Natural killer cell treated with Interleukin-12 subunit alpha and Interleukin-12 subunit beta and Interleukin-15 and Interleukin-18, amount 100 ng/mL, for 72 hours (primary cell): ENCODE measurements around the gene AR. TPM values are rescaled to one million over a fixed set of nuclear protein-coding genes. Genes with fewer than 3 reads are reported as not detected.
A peak's percentile ranks its signal among the peaks of the same experiment; 100 is the strongest.

Experiments
- ATAC-seq, 2 donors: fragments of 150-1000 bp; cut with Tn5 transposase in 1 of 2; sonication (Bioruptor Pico), chemical (Tn5 transposase) in 1 of 2; 2 replicates each; pipeline ENCODE4 v1.10.0; 2021
- DNase-seq: peaks from one replicate; pipeline ENCODE4 v3.0.0; 2022; ENCODE audit warnings: low spot score
- H3K27ac Mint-ChIP-seq, 2 donors: 1 replicate in 1 of 2; 2 replicates in 1 of 2; pipeline ENCODE4 v1.8.0; 2022; ENCODE audit warnings: mixed read lengths in 2 of 2, mild to moderate bottlenecking in 1 of 2, moderate library complexity in 1 of 2
- H3K27me3 Mint-ChIP-seq, 2 donors: 1 replicate in 1 of 2; 2 replicates in 1 of 2; pipeline ENCODE4 v1.8.0; 2022; ENCODE audit warnings: mixed read lengths in 2 of 2
- H3K36me3 Mint-ChIP-seq: one replicate; pipeline ENCODE4 v1.8.0; 2022; ENCODE audit warnings: mixed read lengths
- H3K4me1 Mint-ChIP-seq, 2 donors: 1 replicate in 1 of 2; 2 replicates in 1 of 2; pipeline ENCODE4 v1.8.0; 2022; ENCODE audit warnings: low read depth in 2 of 2, mixed read lengths in 2 of 2, mild to moderate bottlenecking in 1 of 2
- H3K4me3 Mint-ChIP-seq: one replicate; pipeline ENCODE4 v1.8.0; 2022; ENCODE audit warnings: mixed read lengths
- H3K9me3 Mint-ChIP-seq: 2 replicates; pipeline ENCODE4 v1.8.0; 2022; ENCODE audit warnings: mixed read lengths
- total RNA-seq, 2 donors: library from RNA; stranded (reverse); gene quantifications; one replicate each; pipeline ENCODE4 v1.2.3, GENCODE V29; 2022

AR gene
- total RNA-seq = not detected

DNA sequence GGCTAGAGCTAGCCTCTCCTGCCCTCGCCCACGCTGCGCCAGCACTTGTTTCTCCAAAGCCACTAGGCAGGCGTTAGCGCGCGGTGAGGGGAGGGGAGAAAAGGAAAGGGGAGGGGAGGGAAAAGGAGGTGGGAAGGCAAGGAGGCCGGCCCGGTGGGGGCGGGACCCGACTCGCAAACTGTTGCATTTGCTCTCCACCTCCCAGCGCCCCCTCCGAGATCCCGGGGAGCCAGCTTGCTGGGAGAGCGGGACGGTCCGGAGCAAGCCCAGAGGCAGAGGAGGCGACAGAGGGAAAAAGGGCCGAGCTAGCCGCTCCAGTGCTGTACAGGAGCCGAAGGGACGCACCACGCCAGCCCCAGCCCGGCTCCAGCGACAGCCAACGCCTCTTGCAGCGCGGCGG, at the start of gene AR:
AR (plus strand) TSS at position 204 of the 400 bp plus-strand sequence. CDS start 1,126 bp downstream, outside the sequence.
- no peaks in the 10 kb centered on the region for H3K36me3 Mint-ChIP-seq
- peaks cover 0 to 40% of the 10 kb centered on the region in 2 donors for H3K27me3 Mint-ChIP-seq
- H3K4me1 Mint-ChIP-seq = no peaks in the 10 kb centered on the region
- no peak within 1 kb of the TSS for H3K4me3 Mint-ChIP-seq
- no peak for DNase-seq
- no peak within 1 kb of the TSS for H3K27ac Mint-ChIP-seq
- no peaks in the 10 kb centered on the region for H3K9me3 Mint-ChIP-seq
- ATAC-seq = no peak

- H3K9me3 Mint-ChIP-seq = no peaks in the 10 kb centered on the region
- no peak for DNase-seq
- ATAC-seq = no peak
- H3K4me1 Mint-ChIP-seq = no peaks in the 10 kb centered on the region
- no peaks in the 10 kb centered on the region for H3K36me3 Mint-ChIP-seq
- no peak overlapping the region for H3K27ac Mint-ChIP-seq
- no peaks in the 10 kb centered on the region for H3K27me3 Mint-ChIP-seq
- no peak overlapping the region for H3K4me3 Mint-ChIP-seq
Measured at GRCh38 chrX:67500617-67501016, 43.2 kb upstream of the AR start.

- Mint-ChIP-seq H3K36me3 (no peaks in the 10 kb centered on the region), H3K4me1 (no peaks in the 10 kb centered on the region), H3K27me3 (no peaks in the 10 kb centered on the region), H3K9me3 (peaks cover 2% of the 10 kb centered on the region), H3K27ac (no peak overlapping the region), H3K4me3 (no peak overlapping the region)
- DNase-seq (no peak), ATAC-seq (no peak)
Measured at GRCh38 chrX:67503004-67503403, 40.8 kb upstream of the AR start.

DNA sequence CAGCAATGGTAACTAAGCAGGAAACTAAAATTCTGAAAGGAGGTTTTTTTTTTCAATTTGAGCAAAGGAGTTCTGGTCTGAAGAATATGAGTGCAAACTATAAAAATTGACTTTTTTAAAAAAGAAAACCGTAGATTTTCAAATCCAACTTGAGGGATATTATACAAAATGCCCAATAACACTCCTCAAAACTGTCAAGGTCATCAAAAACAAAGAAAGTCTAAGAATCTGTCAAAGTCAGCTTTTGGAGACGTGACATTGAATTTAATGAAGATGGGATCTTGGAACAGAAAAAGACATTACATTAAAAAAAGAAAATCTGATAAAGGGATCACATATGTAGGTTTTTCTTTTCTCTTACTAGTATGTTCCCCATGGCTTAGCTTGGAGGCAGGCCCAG, 40.4 kb upstream of the AR start:
- H3K4me1 Mint-ChIP-seq = no peaks in the 10 kb centered on the region
- H3K4me3 Mint-ChIP-seq = no peak overlapping the region
- ATAC-seq (no peak), DNase-seq (no peak)
- H3K36me3 Mint-ChIP-seq = no peaks in the 10 kb centered on the region
- H3K27me3 Mint-ChIP-seq = no peaks in the 10 kb centered on the region
- peaks cover 2% of the 10 kb centered on the region for H3K9me3 Mint-ChIP-seq
- no peak overlapping the region for H3K27ac Mint-ChIP-seq

- no peak for ATAC-seq
- Mint-ChIP-seq H3K27me3 (peaks cover 0 to 3% of the 10 kb centered on the region in 2 donors), H3K36me3 (no peaks in the 10 kb centered on the region), H3K27ac (no peak overlapping the region), H3K4me1 (no peaks in the 10 kb centered on the region), H3K9me3 (no peaks in the 10 kb centered on the region), H3K4me3 (no peak overlapping the region)
- DNase-seq = no peak
Measured at GRCh38 chrX:67520671-67521070, 23.1 kb upstream of the AR start.

- Mint-ChIP-seq H3K4me3 (no peak overlapping the region), H3K4me1 (no peaks in the 10 kb centered on the region), H3K9me3 (no peaks in the 10 kb centered on the region), H3K27ac (no peak overlapping the region), H3K36me3 (no peaks in the 10 kb centered on the region), H3K27me3 (peaks cover 0 to 6% of the 10 kb centered on the region in 2 donors)
- ATAC-seq (no peak), DNase-seq (no peak)
Measured at GRCh38 chrX:67523002-67523681, 20.7 kb upstream of the AR start.

GRCh38 chrX:67523932-67524331, 19.9 kb upstream of the AR start:
- Mint-ChIP-seq H3K4me1 (no peaks in the 10 kb centered on the region), H3K27me3 (peaks cover 0 to 10% of the 10 kb centered on the region in 2 donors), H3K9me3 (no peaks in the 10 kb centered on the region), H3K36me3 (no peaks in the 10 kb centered on the region), H3K4me3 (no peak overlapping the region), H3K27ac (no peak overlapping the region)
- DNase-seq (no peak), ATAC-seq (no peak)

GRCh38 chrX:67524428-67524827, 19.4 kb upstream of the AR start:
- no peak for ATAC-seq
- H3K27me3 Mint-ChIP-seq = peaks cover 0 to 11% of the 10 kb centered on the region in 2 donors
- H3K36me3 Mint-ChIP-seq = no peaks in the 10 kb centered on the region
- H3K27ac Mint-ChIP-seq = no peak overlapping the region
- no peak overlapping the region for H3K4me3 Mint-ChIP-seq
- no peak for DNase-seq
- H3K4me1 Mint-ChIP-seq = no peaks in the 10 kb centered on the region
- H3K9me3 Mint-ChIP-seq = no peaks in the 10 kb centered on the region

DNA sequence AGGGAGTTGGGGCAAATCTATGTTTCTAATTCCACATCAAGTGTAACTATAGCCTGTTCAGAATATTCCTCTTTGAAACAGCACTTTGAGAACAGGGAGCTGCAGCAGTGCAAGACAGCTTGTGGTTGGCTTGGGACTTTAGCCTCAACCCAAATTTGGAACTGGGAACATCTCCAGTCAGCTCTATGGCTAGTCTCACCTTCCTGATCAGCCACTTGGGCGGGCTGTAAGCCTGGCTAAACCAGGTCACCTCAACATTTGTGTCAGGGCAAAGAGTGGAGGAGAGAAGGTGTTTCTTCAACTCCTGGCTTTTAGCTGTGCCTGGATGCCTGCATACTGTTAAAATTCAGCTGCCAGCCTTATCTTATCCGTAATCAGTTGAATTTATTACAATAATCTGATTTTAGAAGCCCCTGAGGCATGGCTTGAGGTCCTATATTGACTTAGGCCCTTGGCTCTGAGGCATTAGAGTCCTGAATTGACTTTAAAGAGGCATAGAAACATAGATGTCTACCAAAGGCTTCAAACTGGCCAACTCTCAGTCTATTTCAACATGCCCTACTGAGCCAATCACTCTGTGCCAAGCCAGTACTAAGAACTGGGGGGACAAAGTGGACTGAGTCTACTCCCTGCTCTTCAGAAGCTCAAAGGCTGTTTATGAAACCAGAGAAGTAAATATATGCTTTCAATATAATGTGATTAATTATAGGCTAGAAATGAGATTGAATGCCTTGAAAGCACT, 18.7 kb upstream of the AR start:
- Mint-ChIP-seq H3K27ac (no peak overlapping the region), H3K36me3 (no peaks in the 10 kb centered on the region), H3K27me3 (peaks cover 0 to 14% of the 10 kb centered on the region in 2 donors), H3K4me3 (no peak overlapping the region), H3K4me1 (no peaks in the 10 kb centered on the region), H3K9me3 (no peaks in the 10 kb centered on the region)
- ATAC-seq (no peak), DNase-seq (no peak)

- peaks cover 0 to 21% of the 10 kb centered on the region in 2 donors for H3K27me3 Mint-ChIP-seq
- no peaks in the 10 kb centered on the region for H3K36me3 Mint-ChIP-seq
- no peak overlapping the region for H3K27ac Mint-ChIP-seq
- no peaks in the 10 kb centered on the region for H3K4me1 Mint-ChIP-seq
- no peak overlapping the region for H3K4me3 Mint-ChIP-seq
- no peak for DNase-seq
- no peak for ATAC-seq
- H3K9me3 Mint-ChIP-seq = no peaks in the 10 kb centered on the region
Measured at GRCh38 chrX:67536564-67536963, 7.3 kb upstream of the AR start.

DNA sequence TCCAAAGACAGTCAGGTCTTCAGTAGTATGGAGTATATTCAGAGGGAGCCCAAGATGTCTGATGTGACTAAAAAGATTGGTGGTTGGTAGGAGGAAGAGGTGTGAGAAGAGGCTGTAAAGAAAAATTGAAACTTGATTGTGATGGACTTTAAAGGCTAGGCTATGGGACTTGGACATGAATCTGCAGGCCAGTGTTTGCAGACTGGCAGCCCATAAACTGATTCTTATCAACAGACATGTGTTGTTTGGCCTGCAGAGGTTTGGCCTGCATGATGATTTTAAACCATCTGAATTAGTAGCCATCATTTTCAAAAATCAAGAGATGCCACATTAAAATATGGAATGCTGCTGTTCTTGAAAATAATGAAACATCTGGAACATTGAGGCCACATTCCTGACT, 5.4 kb upstream of the AR start:
- no peaks in the 10 kb centered on the region for H3K36me3 Mint-ChIP-seq
- no peak overlapping the region for H3K4me3 Mint-ChIP-seq
- no peak for DNase-seq

GRCh38 chrX:67544281-67545035, 637 bp downstream of the AR start:
- H3K4me3 Mint-ChIP-seq = no peak overlapping the region
- ATAC-seq (no peak), DNase-seq (no peak)
- H3K4me1 Mint-ChIP-seq = no peaks in the 10 kb centered on the region
- H3K36me3 Mint-ChIP-seq = no peaks in the 10 kb centered on the region
- H3K9me3 Mint-ChIP-seq = no peaks in the 10 kb centered on the region
- no peak overlapping the region for H3K27ac Mint-ChIP-seq
- H3K27me3 Mint-ChIP-seq = peaks cover 0 to 39% of the 10 kb centered on the region in 2 donors

More for the DNA sequence above, 5.4 kb upstream of the AR start:
- no peaks in the 10 kb centered on the region for H3K9me3 Mint-ChIP-seq
- no peak overlapping the region for H3K27ac Mint-ChIP-seq
- H3K27me3 Mint-ChIP-seq = peaks cover 0 to 25% of the 10 kb centered on the region in 2 donors
- H3K4me1 Mint-ChIP-seq = no peaks in the 10 kb centered on the region
- ATAC-seq = no peak

GRCh38 chrX:67545036-67545821, 1.4 kb downstream of the AR start:
- H3K27ac Mint-ChIP-seq = no peak overlapping the region
- H3K4me3 Mint-ChIP-seq = no peak overlapping the region
- DNase-seq (no peak), ATAC-seq (peak in 1 of 2 donors; percentile 51)
- H3K4me1 Mint-ChIP-seq = no peaks in the 10 kb centered on the region
- H3K27me3 Mint-ChIP-seq = peaks cover 0 to 38% of the 10 kb centered on the region in 2 donors
- H3K9me3 Mint-ChIP-seq = no peaks in the 10 kb centered on the region
- H3K36me3 Mint-ChIP-seq = no peaks in the 10 kb centered on the region
